Measurements from ENCODE around the gene NSD1.

NSD1 gene

DNA sequence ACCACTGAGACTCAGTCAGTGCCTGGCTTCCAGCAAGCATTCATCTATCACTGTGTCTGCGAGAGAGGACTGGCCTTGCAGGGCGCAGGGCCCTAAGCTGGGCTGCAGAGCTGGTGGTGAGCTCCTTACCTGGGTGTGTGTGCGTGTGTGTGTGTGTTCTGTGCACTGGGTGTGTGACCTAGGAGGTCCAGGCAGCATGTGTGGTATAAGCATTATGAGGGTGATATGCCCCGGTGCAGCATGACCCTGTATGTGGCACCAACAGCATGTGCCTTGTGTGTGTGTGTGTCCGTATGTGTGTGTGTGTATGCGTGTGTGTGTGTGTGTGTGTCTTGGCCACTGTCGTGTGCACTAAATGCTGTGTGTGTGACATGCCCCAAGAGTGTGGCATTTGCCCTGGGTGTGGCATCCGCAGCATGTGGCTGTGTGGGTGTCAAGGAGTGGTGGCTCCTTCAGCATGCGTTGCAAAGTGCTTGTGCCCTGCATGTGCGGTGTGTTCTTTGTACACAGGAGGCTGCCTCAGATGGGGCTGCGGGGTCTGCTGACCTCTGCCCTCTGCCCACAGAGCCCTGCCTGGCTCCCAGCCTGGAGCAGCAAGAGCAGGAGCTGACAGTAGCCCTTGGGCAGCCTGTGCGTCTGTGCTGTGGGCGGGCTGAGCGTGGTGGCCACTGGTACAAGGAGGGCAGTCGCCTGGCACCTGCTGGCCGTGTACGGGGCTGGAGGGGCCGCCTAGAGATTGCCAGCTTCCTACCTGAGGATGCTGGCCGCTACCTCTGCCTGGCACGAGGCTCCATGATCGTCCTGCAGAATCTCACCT lies 43.5 kb upstream of the NSD1 start:
- DNase-seq (ENCODE audit: low read depth) = no peak
- TF ChIP-seq, protein P1, sequence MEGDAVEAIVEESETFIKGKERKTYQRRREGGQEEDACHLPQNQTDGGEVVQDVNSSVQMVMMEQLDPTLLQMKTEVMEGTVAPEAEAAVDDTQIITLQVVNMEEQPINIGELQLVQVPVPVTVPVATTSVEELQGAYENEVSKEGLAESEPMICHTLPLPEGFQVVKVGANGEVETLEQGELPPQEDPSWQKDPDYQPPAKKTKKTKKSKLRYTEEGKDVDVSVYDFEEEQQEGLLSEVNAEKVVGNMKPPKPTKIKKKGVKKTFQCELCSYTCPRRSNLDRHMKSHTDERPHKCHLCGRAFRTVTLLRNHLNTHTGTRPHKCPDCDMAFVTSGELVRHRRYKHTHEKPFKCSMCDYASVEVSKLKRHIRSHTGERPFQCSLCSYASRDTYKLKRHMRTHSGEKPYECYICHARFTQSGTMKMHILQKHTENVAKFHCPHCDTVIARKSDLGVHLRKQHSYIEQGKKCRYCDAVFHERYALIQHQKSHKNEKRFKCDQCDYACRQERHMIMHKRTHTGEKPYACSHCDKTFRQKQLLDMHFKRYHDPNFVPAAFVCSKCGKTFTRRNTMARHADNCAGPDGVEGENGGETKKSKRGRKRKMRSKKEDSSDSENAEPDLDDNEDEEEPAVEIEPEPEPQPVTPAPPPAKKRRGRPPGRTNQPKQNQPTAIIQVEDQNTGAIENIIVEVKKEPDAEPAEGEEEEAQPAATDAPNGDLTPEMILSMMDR (IDR thresholded peaks at IDR 0.05; ENCODE audit: insufficient read depth, low read depth, low read length, missing control alignments) = no peak
- H3K4me3 ChIP-seq (ENCODE audit: low read length) = no peak overlapping the region

DNA sequence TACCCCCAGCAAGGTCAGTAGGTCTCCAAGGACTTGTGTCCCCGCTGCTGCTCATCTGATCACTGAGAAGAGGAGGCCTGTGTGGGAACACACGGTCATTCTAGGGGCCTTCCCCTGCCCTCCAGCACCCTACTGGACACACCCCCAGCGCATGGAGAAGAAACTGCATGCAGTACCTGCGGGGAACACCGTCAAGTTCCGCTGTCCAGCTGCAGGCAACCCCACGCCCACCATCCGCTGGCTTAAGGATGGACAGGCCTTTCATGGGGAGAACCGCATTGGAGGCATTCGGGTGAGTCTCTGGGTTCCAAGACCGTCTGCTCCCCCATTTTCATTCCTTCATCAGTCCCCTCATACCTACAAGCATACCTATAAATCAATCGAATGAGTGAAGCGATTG lies 42.8 kb upstream of the NSD1 start:
- no peak overlapping the region for H3K4me3 ChIP-seq (ENCODE audit: low read length)
- TF ChIP-seq, protein P1 (IDR thresholded peaks at IDR 0.05; ENCODE audit: insufficient read depth, low read depth, low read length, missing control alignments) = no peak
- DNase-seq (ENCODE audit: low read depth) = no peak

DNA sequence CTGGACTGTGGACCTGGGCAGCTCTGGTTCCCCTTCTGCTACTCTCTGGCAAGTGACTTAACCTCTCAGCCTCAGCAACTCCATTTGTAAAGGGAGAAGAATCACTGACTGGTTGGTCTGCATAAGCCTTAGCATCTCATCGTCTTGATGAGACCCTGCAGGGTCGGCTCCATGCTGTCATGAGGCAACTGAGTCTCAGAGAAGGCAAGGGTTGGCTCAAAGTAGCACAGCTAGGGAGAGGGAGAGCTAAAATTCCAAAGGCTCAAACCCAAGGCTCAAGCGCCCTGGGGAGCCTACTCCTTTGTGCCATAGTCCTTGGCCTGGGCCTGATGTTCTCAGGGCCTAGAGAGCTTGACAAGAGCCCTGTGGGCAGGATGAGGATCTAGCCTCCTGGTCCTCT lies 42.3 kb upstream of the NSD1 start:
- no peak for DNase-seq (ENCODE audit: low read depth)
- H3K4me3 ChIP-seq (ENCODE audit: low read length) = no peak overlapping the region
- TF ChIP-seq, protein P1 (IDR thresholded peaks at IDR 0.05; ENCODE audit: insufficient read depth, low read depth, low read length, missing control alignments) = no peak

DNA sequence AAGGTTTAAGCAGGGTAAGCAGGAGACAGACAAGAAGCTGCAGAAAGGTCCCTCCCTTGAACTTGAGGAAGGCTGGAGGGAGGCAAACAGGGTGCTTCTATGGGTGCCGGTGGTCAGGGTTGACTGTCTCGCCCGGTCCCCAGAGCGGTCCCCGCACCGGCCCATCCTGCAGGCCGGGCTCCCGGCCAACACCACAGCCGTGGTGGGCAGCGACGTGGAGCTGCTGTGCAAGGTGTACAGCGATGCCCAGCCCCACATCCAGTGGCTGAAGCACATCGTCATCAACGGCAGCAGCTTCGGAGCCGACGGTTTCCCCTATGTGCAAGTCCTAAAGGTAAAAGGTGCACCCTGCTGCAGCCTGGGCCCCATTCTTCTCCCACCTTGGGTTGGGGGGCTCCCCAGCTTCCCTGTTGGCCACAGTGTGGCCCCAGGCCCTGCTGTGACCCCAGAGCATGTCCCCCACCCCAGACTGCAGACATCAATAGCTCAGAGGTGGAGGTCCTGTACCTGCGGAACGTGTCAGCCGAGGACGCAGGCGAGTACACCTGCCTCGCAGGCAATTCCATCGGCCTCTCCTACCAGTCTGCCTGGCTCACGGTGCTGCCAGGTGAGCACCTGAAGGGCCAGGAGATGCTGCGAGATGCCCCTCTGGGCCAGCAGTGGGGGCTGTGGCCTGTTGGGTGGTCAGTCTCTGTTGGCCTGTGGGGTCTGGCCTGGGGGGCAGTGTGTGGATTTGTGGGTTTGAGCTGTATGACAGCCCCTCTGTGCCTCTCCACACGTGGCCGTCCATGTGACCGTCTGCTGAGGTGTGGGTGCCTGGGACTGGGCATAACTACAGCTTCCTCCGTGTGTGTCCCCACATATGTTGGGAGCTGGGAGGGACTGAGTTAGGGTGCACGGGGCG lies 41.1 kb upstream of the NSD1 start:
- H3K4me3 ChIP-seq (ENCODE audit: low read length) = no peak overlapping the region
- TF ChIP-seq, protein P1 (IDR thresholded peaks at IDR 0.05; ENCODE audit: insufficient read depth, low read depth, low read length, missing control alignments) = no peak
- DNase-seq (ENCODE audit: low read depth) = no peak

DNA sequence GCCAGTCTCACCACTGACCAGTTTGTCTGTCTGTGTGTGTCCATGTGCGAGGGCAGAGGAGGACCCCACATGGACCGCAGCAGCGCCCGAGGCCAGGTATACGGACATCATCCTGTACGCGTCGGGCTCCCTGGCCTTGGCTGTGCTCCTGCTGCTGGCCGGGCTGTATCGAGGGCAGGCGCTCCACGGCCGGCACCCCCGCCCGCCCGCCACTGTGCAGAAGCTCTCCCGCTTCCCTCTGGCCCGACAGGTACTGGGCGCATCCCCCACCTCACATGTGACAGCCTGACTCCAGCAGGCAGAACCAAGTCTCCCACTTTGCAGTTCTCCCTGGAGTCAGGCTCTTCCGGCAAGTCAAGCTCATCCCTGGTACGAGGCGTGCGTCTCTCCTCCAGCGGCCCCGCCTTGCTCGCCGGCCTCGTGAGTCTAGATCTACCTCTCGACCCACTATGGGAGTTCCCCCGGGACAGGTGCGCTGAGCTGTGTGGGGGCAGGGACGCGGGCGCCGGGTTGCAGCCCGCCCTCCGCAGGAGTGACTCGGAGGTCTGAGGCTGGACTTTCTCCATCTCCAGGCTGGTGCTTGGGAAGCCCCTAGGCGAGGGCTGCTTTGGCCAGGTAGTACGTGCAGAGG lies 40.4 kb upstream of the NSD1 start:
- TF ChIP-seq, protein P1 (IDR thresholded peaks at IDR 0.05; ENCODE audit: insufficient read depth, low read depth, low read length, missing control alignments) = no peak
- no peak for DNase-seq (ENCODE audit: low read depth)
- no peak overlapping the region for H3K4me3 ChIP-seq (ENCODE audit: low read length)

DNA sequence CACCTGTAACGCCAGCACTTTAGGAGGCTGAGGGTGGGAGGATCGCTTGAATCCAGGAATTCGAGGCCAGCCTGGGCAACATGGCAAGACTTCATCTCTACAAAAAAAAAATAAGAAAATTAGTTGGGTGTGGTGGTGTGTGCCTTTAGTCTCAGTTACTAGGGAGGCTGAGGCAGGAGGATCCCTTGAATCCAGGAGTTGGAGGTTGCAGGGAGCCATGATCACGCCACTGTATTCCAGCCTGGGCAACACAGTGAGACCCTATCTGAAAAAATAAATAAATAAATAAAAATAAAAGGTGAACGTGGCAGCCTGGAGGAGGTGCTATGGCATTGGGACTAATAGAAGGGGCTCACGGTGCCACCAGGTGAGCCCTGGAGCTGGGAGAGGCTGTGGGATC lies 39.8 kb upstream of the NSD1 start:
- TF ChIP-seq, protein P1 (IDR thresholded peaks at IDR 0.05; ENCODE audit: insufficient read depth, low read depth, low read length, missing control alignments) = no peak
- H3K4me3 ChIP-seq (ENCODE audit: low read length) = no peak overlapping the region
- no peak for DNase-seq (ENCODE audit: low read depth)
